ENCODE data around the gene RACGAP1.
"Not testable (repeated sequence)": the region's sequence is repeated elsewhere in the genome, so short reads cannot be mapped to it uniquely, and the experiment has no call there.

Gene RACGAP1

GRCh38 chr12:50041062-50041860, 16.0 kb upstream of the RACGAP1 start:
- no peak overlapping the region for H3K27ac ChIP-seq (ENCODE audit: low read depth, low read length)
- no peaks in the 10 kb centered on the region for H3K36me3 ChIP-seq (ENCODE audit: control insufficient read depth, insufficient read depth, low read length)
- H3K4me3 ChIP-seq (ENCODE audit: low read depth, low read length): no peak overlapping the region
- peaks cover 7% of the 10 kb centered on the region; the same call in 1 of the 2 replicates for H3K4me1 ChIP-seq (ENCODE audit: control insufficient read depth, insufficient read depth, low read length)
- no peaks in the 10 kb centered on the region for H3K9me3 ChIP-seq (ENCODE audit: control insufficient read depth, insufficient read depth, low read depth, low read length)
- H3K27me3 ChIP-seq (ENCODE audit: control insufficient read depth, insufficient read depth, low read length): peaks cover 44% of the 10 kb centered on the region
- H3K9ac ChIP-seq (ENCODE audit: low read length): no peak overlapping the region

- H3K9me3 ChIP-seq (ENCODE audit: control insufficient read depth, insufficient read depth, low read depth, low read length): no peaks in the 10 kb centered on the region
- peaks cover 44% of the 10 kb centered on the region for H3K27me3 ChIP-seq (ENCODE audit: control insufficient read depth, insufficient read depth, low read length)
- no peak overlapping the region for H3K27ac ChIP-seq (ENCODE audit: low read depth, low read length)
- no peak overlapping the region for H3K9ac ChIP-seq (ENCODE audit: low read length)
- no peaks in the 10 kb centered on the region for H3K36me3 ChIP-seq (ENCODE audit: control insufficient read depth, insufficient read depth, low read length)
- H3K4me1 ChIP-seq (ENCODE audit: control insufficient read depth, insufficient read depth, low read length): peaks cover 7% of the 10 kb centered on the region; the same call in 1 of the 2 replicates
- H3K4me3 ChIP-seq (ENCODE audit: low read depth, low read length): no peak overlapping the region
These were observed 15.4 kb upstream of the RACGAP1 start for GRCh38 chr12:50040657-50041056.

- peaks cover 40% of the 10 kb centered on the region for H3K27me3 ChIP-seq (ENCODE audit: control insufficient read depth, insufficient read depth, low read length)
- H3K4me3 ChIP-seq (ENCODE audit: low read depth, low read length): no peak overlapping the region
- H3K36me3 ChIP-seq (ENCODE audit: control insufficient read depth, insufficient read depth, low read length): no peaks in the 10 kb centered on the region
- H3K9ac ChIP-seq (ENCODE audit: low read length): no peak overlapping the region
- no peaks in the 10 kb centered on the region for H3K9me3 ChIP-seq (ENCODE audit: control insufficient read depth, insufficient read depth, low read depth, low read length)
- no peak overlapping the region for H3K27ac ChIP-seq (ENCODE audit: low read depth, low read length)
- peaks cover 7% of the 10 kb centered on the region; the same call in 1 of the 2 replicates for H3K4me1 ChIP-seq (ENCODE audit: control insufficient read depth, insufficient read depth, low read length)
These were observed 14.0 kb upstream of the RACGAP1 start for GRCh38 chr12:50039151-50039835.

GRCh38 chr12:50038336-50038735, 13.0 kb upstream of the RACGAP1 start:
- Histone ChIP-seq H3K9ac (ENCODE audit: low read length) (no peak overlapping the region), H3K36me3 (ENCODE audit: control insufficient read depth, insufficient read depth, low read length) (no peaks in the 10 kb centered on the region), H3K4me1 (ENCODE audit: control insufficient read depth, insufficient read depth, low read length) (peaks cover 7% of the 10 kb centered on the region; the same call in 1 of the 2 replicates), H3K9me3 (ENCODE audit: control insufficient read depth, insufficient read depth, low read depth, low read length) (no peaks in the 10 kb centered on the region), H3K4me3 (ENCODE audit: low read depth, low read length) (no peak overlapping the region), H3K27me3 (ENCODE audit: control insufficient read depth, insufficient read depth, low read length) (peaks cover 30% of the 10 kb centered on the region), H3K27ac (ENCODE audit: low read depth, low read length) (no peak overlapping the region)

GRCh38 chr12:50032854-50033581, 7.7 kb upstream of the RACGAP1 start:
- H3K9ac ChIP-seq (ENCODE audit: low read length): peak overlapping the region; percentile 48
- no peaks in the 10 kb centered on the region for H3K9me3 ChIP-seq (ENCODE audit: control insufficient read depth, insufficient read depth, low read depth, low read length)
- no peaks in the 10 kb centered on the region for H3K36me3 ChIP-seq (ENCODE audit: control insufficient read depth, insufficient read depth, low read length)
- peak overlapping the region; percentile 68 for H3K4me3 ChIP-seq (ENCODE audit: low read depth, low read length)
- peaks cover 2% of the 10 kb centered on the region; the same call in 1 of the 2 replicates for H3K4me1 ChIP-seq (ENCODE audit: control insufficient read depth, insufficient read depth, low read length)
- no peak overlapping the region for H3K27ac ChIP-seq (ENCODE audit: low read depth, low read length)
- H3K27me3 ChIP-seq (ENCODE audit: control insufficient read depth, insufficient read depth, low read length): peaks cover 4% of the 10 kb centered on the region; the same call in 1 of the 2 replicates

- Histone ChIP-seq H3K36me3 (ENCODE audit: control insufficient read depth, insufficient read depth, low read length) (no peaks in the 10 kb centered on the region), H3K27ac (ENCODE audit: low read depth, low read length) (no peak overlapping the region), H3K9ac (ENCODE audit: low read length) (no peak overlapping the region), H3K4me3 (ENCODE audit: low read depth, low read length) (peak overlapping the region; percentile 68), H3K27me3 (ENCODE audit: control insufficient read depth, insufficient read depth, low read length) (peaks cover 4% of the 10 kb centered on the region; the same call in 1 of the 2 replicates), H3K4me1 (ENCODE audit: control insufficient read depth, insufficient read depth, low read length) (peaks cover 2% of the 10 kb centered on the region; the same call in 1 of the 2 replicates), H3K9me3 (ENCODE audit: control insufficient read depth, insufficient read depth, low read depth, low read length) (no peaks in the 10 kb centered on the region)
These were observed 7.2 kb upstream of the RACGAP1 start for GRCh38 chr12:50032515-50032853.

- H3K4me1 ChIP-seq (ENCODE audit: control insufficient read depth, insufficient read depth, low read length); H3K36me3 ChIP-seq (ENCODE audit: control insufficient read depth, insufficient read depth, low read length); H3K9ac ChIP-seq (ENCODE audit: low read length); H3K27ac ChIP-seq (ENCODE audit: low read depth, low read length); H3K4me3 ChIP-seq (ENCODE audit: low read depth, low read length); H3K27me3 ChIP-seq (ENCODE audit: control insufficient read depth, insufficient read depth, low read length); H3K9me3 ChIP-seq (ENCODE audit: control insufficient read depth, insufficient read depth, low read depth, low read length): not testable (repeated sequence)
These were observed 5.2 kb upstream of the RACGAP1 start for GRCh38 chr12:50030449-50030848.

GRCh38 chr12:50026691-50027090, 1.4 kb upstream of the RACGAP1 start:
- H3K9ac ChIP-seq (ENCODE audit: low read length): no peak overlapping the region
- H3K9me3 ChIP-seq (ENCODE audit: control insufficient read depth, insufficient read depth, low read depth, low read length): no peaks in the 10 kb centered on the region
- H3K4me1 ChIP-seq (ENCODE audit: control insufficient read depth, insufficient read depth, low read length): peaks cover 3% of the 10 kb centered on the region; the same call in 1 of the 2 replicates
- no peaks in the 10 kb centered on the region for H3K27me3 ChIP-seq (ENCODE audit: control insufficient read depth, insufficient read depth, low read length)
- H3K27ac ChIP-seq (ENCODE audit: low read depth, low read length): no peak overlapping the region
- no peaks in the 10 kb centered on the region for H3K36me3 ChIP-seq (ENCODE audit: control insufficient read depth, insufficient read depth, low read length)
- no peak overlapping the region for H3K4me3 ChIP-seq (ENCODE audit: low read depth, low read length)

GRCh38 chr12:50024805-50025186, 498 bp downstream of the RACGAP1 start:
- peak overlapping the region; percentile 74 for H3K9ac ChIP-seq (ENCODE audit: low read length)
- H3K36me3 ChIP-seq (ENCODE audit: control insufficient read depth, insufficient read depth, low read length): no peaks in the 10 kb centered on the region
- H3K27ac ChIP-seq (ENCODE audit: low read depth, low read length): no peak overlapping the region; the same call in 1 of the 2 replicates
- peaks cover 3% of the 10 kb centered on the region; the same call in 1 of the 2 replicates for H3K4me1 ChIP-seq (ENCODE audit: control insufficient read depth, insufficient read depth, low read length)
- H3K27me3 ChIP-seq (ENCODE audit: control insufficient read depth, insufficient read depth, low read length): no peaks in the 10 kb centered on the region
- H3K4me3 ChIP-seq (ENCODE audit: low read depth, low read length): peak overlapping the region; percentile 78
- H3K9me3 ChIP-seq (ENCODE audit: control insufficient read depth, insufficient read depth, low read depth, low read length): no peaks in the 10 kb centered on the region

- Histone ChIP-seq H3K9me3 (ENCODE audit: control insufficient read depth, insufficient read depth, low read depth, low read length) (no peaks in the 10 kb centered on the region), H3K27ac (ENCODE audit: low read depth, low read length) (no peak overlapping the region), H3K9ac (ENCODE audit: low read length) (no peak overlapping the region), H3K36me3 (ENCODE audit: control insufficient read depth, insufficient read depth, low read length) (no peaks in the 10 kb centered on the region), H3K4me3 (ENCODE audit: low read depth, low read length) (peak overlapping the region; percentile 78), H3K4me1 (ENCODE audit: control insufficient read depth, insufficient read depth, low read length) (peaks cover 4% of the 10 kb centered on the region; the same call in 1 of the 2 replicates), H3K27me3 (ENCODE audit: control insufficient read depth, insufficient read depth, low read length) (no peaks in the 10 kb centered on the region)
These were observed 1.1 kb downstream of the RACGAP1 start for GRCh38 chr12:50024227-50024626.
